HUES64 (cell line): Measurements from ENCODE around the gene PTPRN2.

Source experiments
- H3K27ac ChIP-seq: 2 replicates; pipeline ENCODE4 v1.7.0; 2013; ENCODE audit warnings: low read depth, low read length, inconsistent platforms
- H3K27me3 ChIP-seq: 2 replicates; pipeline ENCODE4 v1.6.1; 2013; ENCODE audit warnings: mild to moderate bottlenecking, low read length; ENCODE audit not compliant: insufficient read depth
- H3K36me3 ChIP-seq: 2 replicates; pipeline ENCODE4 v1.6.1; 2013; ENCODE audit warnings: mild to moderate bottlenecking, low read length; ENCODE audit not compliant: insufficient read depth
- H3K4me1 ChIP-seq: 2 replicates; pipeline ENCODE4 v1.6.1; 2013; ENCODE audit warnings: mild to moderate bottlenecking, low read length, moderate library complexity; ENCODE audit not compliant: insufficient read depth
- H3K4me3 ChIP-seq: 2 replicates; pipeline ENCODE4 v1.5.1; 2013; ENCODE audit warnings: mild to moderate bottlenecking, low read length, moderate library complexity
- H3K9ac ChIP-seq: 2 replicates; pipeline ENCODE4 v1.6.1; 2013; ENCODE audit warnings: mild to moderate bottlenecking, low read depth, low read length
- H3K9me3 ChIP-seq: 2 replicates; pipeline ENCODE4 v1.6.1; 2013; ENCODE audit warnings: low read depth, low read length; ENCODE audit not compliant: insufficient read depth
- WGBS: fragments of 150-250, 120-280 bp; methylation state at CpG from one replicate; pipeline ENCODE4 v1.1.7; 2013; ENCODE audit warnings: missing lambda C conversion rate; 5-methylcytosine and 5-hydroxymethylcytosine counted together

PTPRN2 gene

DNA sequence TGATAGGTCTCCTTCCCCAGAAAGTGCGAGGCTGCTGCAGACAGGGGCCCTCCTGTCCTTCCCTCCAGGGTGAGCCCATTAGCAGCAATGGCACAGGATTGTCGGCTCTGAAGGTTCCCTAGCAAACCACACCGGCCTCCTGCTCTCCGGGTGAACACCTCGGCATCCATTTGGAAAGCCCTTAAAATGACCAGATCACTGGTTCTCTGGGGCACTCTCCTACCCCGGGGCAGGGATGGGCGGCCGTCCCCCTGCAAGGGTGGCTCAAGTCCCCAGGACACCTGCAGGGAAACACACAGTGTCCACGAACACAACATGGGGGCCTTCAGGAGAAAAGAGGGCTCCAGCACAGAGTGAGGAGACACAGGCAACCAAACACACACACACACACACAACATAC is 459.1 kb downstream of the PTPRN2 start:
- Histone ChIP-seq H3K27ac (no peak overlapping the region), H3K9ac (no peak overlapping the region), H3K4me1 (no peaks in the 10 kb centered on the region), H3K27me3 (no peaks in the 10 kb centered on the region), H3K9me3 (peaks cover 92% of the 10 kb centered on the region), H3K4me3 (no peak overlapping the region), H3K36me3 (no peaks in the 10 kb centered on the region)
- 81% methylated on average over 9 of the region's 9 CpGs for WGBS

- Histone ChIP-seq H3K36me3 (no peaks in the 10 kb centered on the region), H3K27me3 (no peaks in the 10 kb centered on the region), H3K27ac (no peak overlapping the region), H3K9me3 (peaks cover 93% of the 10 kb centered on the region), H3K4me1 (no peaks in the 10 kb centered on the region), H3K4me3 (no peak overlapping the region), H3K9ac (no peak overlapping the region)
- WGBS = 92% methylated on average over 15 of the region's 15 CpGs
These were observed 460.4 kb downstream of the PTPRN2 start for GRCh38 chr7:158127241-158127640.

- no peaks in the 10 kb centered on the region for H3K27me3 ChIP-seq
- 96% methylated on average over 15 of the region's 15 CpGs for WGBS
- peaks cover 93% of the 10 kb centered on the region for H3K9me3 ChIP-seq
These were observed 461.0 kb downstream of the PTPRN2 start for GRCh38 chr7:158126661-158127060.

GRCh38 chr7:158125721-158126120 is 461.9 kb downstream of the PTPRN2 start:
- WGBS = 91% methylated on average over 11 of the region's 22 CpGs
- no peaks in the 10 kb centered on the region for H3K36me3 ChIP-seq
- no peak overlapping the region for H3K9ac ChIP-seq
- H3K9me3 ChIP-seq = peaks cover 93% of the 10 kb centered on the region
- no peaks in the 10 kb centered on the region for H3K4me1 ChIP-seq
- no peaks in the 10 kb centered on the region for H3K27me3 ChIP-seq
- H3K27ac ChIP-seq = no peak overlapping the region
- no peak overlapping the region for H3K4me3 ChIP-seq

More at GRCh38 chr7:158126661-158127060, 461.0 kb downstream of the PTPRN2 start:
- Histone ChIP-seq H3K4me1 (no peaks in the 10 kb centered on the region), H3K4me3 (no peak overlapping the region), H3K9ac (no peak overlapping the region), H3K27ac (no peak overlapping the region), H3K36me3 (no peaks in the 10 kb centered on the region)

DNA sequence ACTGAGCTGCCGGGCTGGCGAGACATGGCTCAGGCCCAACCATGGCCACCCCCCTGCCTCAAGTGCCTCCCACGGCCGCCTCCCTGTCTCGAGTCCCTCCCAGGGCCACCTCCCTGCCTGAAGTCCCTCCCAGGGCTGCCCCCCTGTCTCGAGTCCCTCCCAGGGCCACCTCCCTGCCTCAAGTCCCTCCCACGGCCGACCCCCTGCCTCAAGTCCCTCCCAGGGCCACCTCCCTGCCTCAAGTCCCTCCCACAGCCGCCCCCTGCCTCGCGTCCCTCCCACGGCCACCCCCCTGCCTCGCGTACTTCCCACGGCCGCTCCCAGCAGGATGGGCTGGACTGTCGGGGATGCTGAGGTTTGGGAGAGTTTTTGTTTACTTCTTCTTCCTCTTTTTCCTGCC is 462.5 kb downstream of the PTPRN2 start:
- H3K9ac ChIP-seq = no peak overlapping the region
- no peak overlapping the region for H3K27ac ChIP-seq
- peaks cover 93% of the 10 kb centered on the region for H3K9me3 ChIP-seq
- no peaks in the 10 kb centered on the region for H3K4me1 ChIP-seq
- H3K4me3 ChIP-seq = no peak overlapping the region
- no peaks in the 10 kb centered on the region for H3K27me3 ChIP-seq
- WGBS = 87% methylated on average over 16 of the region's 17 CpGs
- no peaks in the 10 kb centered on the region for H3K36me3 ChIP-seq

- no peaks in the 10 kb centered on the region for H3K36me3 ChIP-seq
- H3K27ac ChIP-seq = no peak overlapping the region
- peaks cover 93% of the 10 kb centered on the region for H3K9me3 ChIP-seq
- H3K4me1 ChIP-seq = no peaks in the 10 kb centered on the region
- no peak overlapping the region for H3K9ac ChIP-seq
- H3K4me3 ChIP-seq = no peak overlapping the region
- WGBS = 89% methylated on average over 14 of the region's 14 CpGs
- no peaks in the 10 kb centered on the region for H3K27me3 ChIP-seq
These were observed 462.9 kb downstream of the PTPRN2 start for GRCh38 chr7:158124671-158125079.

- 92% methylated on average over 18 of the region's 18 CpGs for whole genome bisulfite sequencing
- no peaks in the 10 kb centered on the region for H3K27me3 ChIP-seq
- no peak overlapping the region for H3K4me3 ChIP-seq
- no peak overlapping the region for H3K9ac ChIP-seq
- H3K36me3 ChIP-seq = no peaks in the 10 kb centered on the region
- no peaks in the 10 kb centered on the region for H3K4me1 ChIP-seq
- no peak overlapping the region for H3K27ac ChIP-seq
- peaks cover 93% of the 10 kb centered on the region for H3K9me3 ChIP-seq
These were observed 463.9 kb downstream of the PTPRN2 start for GRCh38 chr7:158123753-158124152.

GRCh38 chr7:158123214-158123613 is 464.4 kb downstream of the PTPRN2 start:
- Histone ChIP-seq H3K4me1 (no peaks in the 10 kb centered on the region), H3K36me3 (no peaks in the 10 kb centered on the region), H3K9ac (no peak overlapping the region), H3K27me3 (no peaks in the 10 kb centered on the region), H3K9me3 (peaks cover 93% of the 10 kb centered on the region), H3K4me3 (no peak overlapping the region), H3K27ac (no peak overlapping the region)
- 91% methylated on average over 20 of the region's 20 CpGs for WGBS

- Histone ChIP-seq H3K36me3 (no peaks in the 10 kb centered on the region), H3K4me1 (no peaks in the 10 kb centered on the region), H3K27ac (no peak overlapping the region), H3K9me3 (peaks cover 92% of the 10 kb centered on the region), H3K4me3 (no peak overlapping the region), H3K9ac (no peak overlapping the region), H3K27me3 (no peaks in the 10 kb centered on the region)
- WGBS = 62% methylated on average over 11 of the region's 11 CpGs
These were observed 466.1 kb downstream of the PTPRN2 start for GRCh38 chr7:158121441-158122045.

DNA sequence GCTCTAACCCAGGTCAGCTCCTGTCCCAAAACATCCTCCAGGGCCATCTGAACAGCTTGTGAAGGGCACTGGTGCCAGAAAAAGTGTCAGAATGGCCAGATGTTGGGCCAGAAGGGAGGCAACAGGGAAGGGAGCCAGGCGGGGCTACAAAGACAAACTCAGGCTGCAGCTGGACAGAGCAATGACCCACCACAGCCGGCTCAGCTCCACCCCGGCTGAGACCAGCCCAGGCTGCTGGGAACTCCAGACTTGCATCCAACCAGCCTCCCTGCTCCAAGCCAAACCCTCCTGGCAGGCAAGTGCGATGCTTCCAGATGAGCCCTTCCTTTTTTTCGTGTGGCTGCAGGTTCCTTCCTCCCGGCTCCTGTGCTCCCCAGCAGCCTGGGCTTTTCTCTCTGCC is 466.9 kb downstream of the PTPRN2 start:
- H3K36me3 ChIP-seq = no peaks in the 10 kb centered on the region
- no peaks in the 10 kb centered on the region for H3K4me1 ChIP-seq
- no peak overlapping the region for H3K9ac ChIP-seq
- no peak overlapping the region for H3K4me3 ChIP-seq
- WGBS = 61% methylated on average over 6 of the region's 6 CpGs
- H3K9me3 ChIP-seq = peaks cover 99% of the 10 kb centered on the region
- no peaks in the 10 kb centered on the region for H3K27me3 ChIP-seq
- H3K27ac ChIP-seq = no peak overlapping the region

DNA sequence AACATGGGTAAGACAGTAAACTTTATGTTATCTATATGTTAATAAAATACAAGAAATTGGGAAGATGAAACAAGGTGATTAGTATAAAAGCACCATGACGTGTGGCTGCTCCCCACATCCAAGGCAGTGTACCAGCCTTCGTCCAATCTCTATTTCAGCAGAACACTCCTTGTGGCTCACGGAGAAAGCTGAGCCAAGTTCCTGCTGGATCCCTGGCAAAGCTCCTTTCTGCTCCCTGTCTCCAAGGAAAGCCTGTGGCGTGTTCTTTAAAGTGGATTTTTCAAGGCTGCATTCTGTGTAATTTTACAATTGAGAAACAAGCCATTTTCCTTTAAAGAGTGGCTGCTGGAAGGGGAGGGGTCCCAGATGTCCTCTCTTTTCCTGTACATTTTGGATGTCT is 467.3 kb downstream of the PTPRN2 start:
- Histone ChIP-seq H3K4me1 (no peaks in the 10 kb centered on the region), H3K9me3 (peaks cover 99% of the 10 kb centered on the region), H3K36me3 (no peaks in the 10 kb centered on the region), H3K4me3 (no peak overlapping the region), H3K27ac (no peak overlapping the region), H3K27me3 (no peaks in the 10 kb centered on the region), H3K9ac (no peak overlapping the region)
- WGBS = 81% methylated on average over 4 of the region's 4 CpGs
